ENCODE results near the gene AHSG. TPM values are rescaled to one million over a fixed set of nuclear protein-coding genes. Genes with fewer than 3 reads are reported as not detected.

AHSG gene
- total and polyA plus RNA-seq, 12 donors: 0.22 to 1.4 (median 0.77) TPM; not detected in 8

DNA sequence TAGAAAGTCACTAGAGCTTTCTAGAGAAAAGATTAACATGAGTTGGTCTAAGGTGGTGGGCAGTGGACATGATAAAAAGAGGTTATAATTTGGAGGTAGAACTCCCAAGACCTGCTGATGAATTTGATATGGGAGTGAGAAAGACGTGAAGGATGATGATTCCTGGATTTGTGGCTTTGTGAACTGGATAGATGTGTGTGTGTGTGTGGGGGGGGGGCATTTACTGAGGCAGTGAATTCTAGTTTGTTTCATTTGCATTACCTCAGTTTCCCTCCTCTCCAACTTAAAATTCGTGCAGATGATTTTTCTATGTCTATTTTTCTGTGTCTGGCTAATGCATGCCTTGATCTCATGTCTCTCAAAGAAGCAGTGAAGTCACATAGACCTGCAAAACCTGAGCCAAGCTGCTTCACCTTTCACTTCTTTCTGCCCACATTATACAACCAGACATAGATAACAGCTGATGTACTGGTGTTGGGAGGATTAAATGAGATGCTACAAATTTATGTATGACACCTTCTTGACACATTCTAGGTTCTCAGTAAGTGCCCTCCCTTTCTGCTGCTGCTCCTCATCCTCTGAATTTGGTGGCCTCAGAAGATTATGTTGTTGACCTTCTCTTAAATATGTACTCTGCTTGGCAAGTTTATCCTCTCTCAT, 9.9 kb downstream of the AHSG start:
- Histone ChIP-seq H3K27ac (no peak overlapping the region), H3K36me3 (replicated peaks in 1 of 2) (no peaks in the 10 kb centered on the region), H3K4me1 (replicated peaks in 1 of 2) (no peaks in the 10 kb centered on the region), H3K27me3 (no peaks in the 10 kb centered on the region), H3K4me3 (no peak overlapping the region), H3K9me3 (replicated peaks in 1 of 3) (no peaks in the 10 kb centered on the region)
- no peak for DNase-seq
- intact Hi-C loops (cut with DNase I): no loop called here
- TF ChIP-seq, protein P1, sequence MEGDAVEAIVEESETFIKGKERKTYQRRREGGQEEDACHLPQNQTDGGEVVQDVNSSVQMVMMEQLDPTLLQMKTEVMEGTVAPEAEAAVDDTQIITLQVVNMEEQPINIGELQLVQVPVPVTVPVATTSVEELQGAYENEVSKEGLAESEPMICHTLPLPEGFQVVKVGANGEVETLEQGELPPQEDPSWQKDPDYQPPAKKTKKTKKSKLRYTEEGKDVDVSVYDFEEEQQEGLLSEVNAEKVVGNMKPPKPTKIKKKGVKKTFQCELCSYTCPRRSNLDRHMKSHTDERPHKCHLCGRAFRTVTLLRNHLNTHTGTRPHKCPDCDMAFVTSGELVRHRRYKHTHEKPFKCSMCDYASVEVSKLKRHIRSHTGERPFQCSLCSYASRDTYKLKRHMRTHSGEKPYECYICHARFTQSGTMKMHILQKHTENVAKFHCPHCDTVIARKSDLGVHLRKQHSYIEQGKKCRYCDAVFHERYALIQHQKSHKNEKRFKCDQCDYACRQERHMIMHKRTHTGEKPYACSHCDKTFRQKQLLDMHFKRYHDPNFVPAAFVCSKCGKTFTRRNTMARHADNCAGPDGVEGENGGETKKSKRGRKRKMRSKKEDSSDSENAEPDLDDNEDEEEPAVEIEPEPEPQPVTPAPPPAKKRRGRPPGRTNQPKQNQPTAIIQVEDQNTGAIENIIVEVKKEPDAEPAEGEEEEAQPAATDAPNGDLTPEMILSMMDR (IDR thresholded peaks at IDR 0.05): no peak
- TF ChIP-seq POLR2A (IDR thresholded peaks at IDR 0.05): no peak
- 20 to 59% (median 50%) methylated on average over 2 of the region's 2 CpGs for WGBS, 4 donors

DNA sequence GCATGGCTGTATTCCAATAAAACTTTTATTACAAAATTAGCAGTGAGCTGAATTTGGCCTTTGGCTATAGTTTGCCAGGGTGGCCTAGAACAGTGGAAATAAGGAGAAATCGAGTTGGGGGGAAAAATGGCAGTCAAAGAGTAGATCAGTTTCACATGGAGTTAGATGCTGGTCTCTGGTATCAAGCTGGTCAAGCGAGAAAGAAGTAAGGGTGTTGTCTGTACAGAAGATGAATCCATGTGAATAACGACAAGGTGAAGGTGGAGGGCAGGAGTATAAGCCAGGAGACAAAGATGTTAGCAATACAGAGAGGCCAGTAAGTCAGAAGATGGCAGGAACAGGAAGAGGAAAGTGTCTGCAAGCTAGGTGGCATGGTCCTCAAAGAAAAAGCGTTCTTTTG, 11.7 kb downstream of the AHSG start:
- no peak for DNase-seq
- no peak for TF ChIP-seq POLR2A (IDR thresholded peaks at IDR 0.05)
- TF ChIP-seq, protein P1 (IDR thresholded peaks at IDR 0.05): no peak
- no peaks in the 10 kb centered on the region for H3K9me3 ChIP-seq (replicated peaks in 1 of 3)
- no peak overlapping the region for H3K27ac ChIP-seq
- H3K27me3 ChIP-seq: no peaks in the 10 kb centered on the region
- H3K36me3 ChIP-seq (replicated peaks in 1 of 2): no peaks in the 10 kb centered on the region
- intact Hi-C loops (cut with DNase I): no loop called here
- H3K4me1 ChIP-seq (replicated peaks in 1 of 2): no peaks in the 10 kb centered on the region
- WGBS, 4 donors: 66 to 73% (median 69%) methylated on average over 4 of the region's 4 CpGs
- H3K4me3 ChIP-seq: no peak overlapping the region

DNA sequence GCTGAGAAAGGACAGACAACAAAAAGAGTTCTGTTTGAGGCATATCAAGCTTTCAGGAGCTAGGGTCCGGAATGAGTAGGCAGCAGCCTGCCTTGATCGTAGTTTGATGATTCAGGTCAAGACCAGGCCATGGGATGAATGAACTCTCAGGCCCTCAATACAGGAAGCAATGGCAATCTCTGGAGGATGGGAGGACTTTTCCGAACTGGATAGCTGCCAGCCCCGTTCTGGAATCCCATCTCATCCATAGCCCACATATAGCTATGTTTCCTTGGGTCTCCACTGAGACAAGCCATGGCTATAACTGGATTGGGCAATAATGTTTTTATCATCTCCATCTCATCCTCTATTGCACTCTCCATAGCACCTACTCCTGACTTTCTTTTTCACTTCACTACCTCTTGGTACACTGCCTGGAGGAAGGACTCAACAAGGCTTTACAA, 12.8 kb downstream of the AHSG start:
- no peaks in the 10 kb centered on the region for H3K27me3 ChIP-seq
- TF ChIP-seq, protein P1 (IDR thresholded peaks at IDR 0.05): no peak
- no peak for TF ChIP-seq POLR2A (IDR thresholded peaks at IDR 0.05)
- no peaks in the 10 kb centered on the region for H3K4me1 ChIP-seq (replicated peaks in 1 of 2)
- H3K36me3 ChIP-seq (replicated peaks in 1 of 2): no peaks in the 10 kb centered on the region
- H3K4me3 ChIP-seq: no peak overlapping the region
- intact Hi-C loops (cut with DNase I): no loop called here
- 48 to 73% (median 62%) methylated on average over 4 of the region's 4 CpGs for WGBS, 4 donors
- no peaks in the 10 kb centered on the region for H3K9me3 ChIP-seq (replicated peaks in 1 of 3)
- no peak for DNase-seq
- no peak overlapping the region for H3K27ac ChIP-seq

DNA sequence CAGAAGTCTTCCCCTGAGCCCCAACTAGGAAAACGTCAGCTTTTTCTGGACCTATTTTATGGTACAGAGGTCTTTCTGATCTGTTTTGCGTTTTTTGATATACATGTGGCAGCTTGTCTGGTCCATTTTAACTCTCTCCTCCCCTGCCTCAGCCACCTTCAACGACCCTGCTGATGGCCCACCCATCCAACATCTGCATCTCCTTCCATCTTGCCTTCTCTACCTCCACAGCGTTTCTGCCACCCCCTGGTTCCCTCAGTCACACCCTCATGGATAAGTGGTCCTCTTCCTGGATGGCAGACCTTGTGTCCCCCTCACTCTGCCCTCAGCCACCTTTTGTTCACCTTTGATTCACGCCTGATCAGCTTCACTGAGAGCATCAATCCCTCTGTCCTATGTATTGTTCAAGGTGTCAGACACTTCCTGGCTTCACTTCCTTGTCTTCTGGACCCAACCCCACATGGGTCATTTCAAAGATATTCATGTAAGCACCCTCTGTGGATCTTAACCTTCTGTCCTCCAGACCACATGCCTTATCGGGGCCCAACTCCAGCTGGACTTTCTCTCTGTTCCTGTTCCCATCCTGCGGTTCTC, 13.5 kb downstream of the AHSG start:
- Histone ChIP-seq H3K4me1 (replicated peaks in 1 of 2) (no peaks in the 10 kb centered on the region), H3K27ac (no peak overlapping the region), H3K27me3 (no peaks in the 10 kb centered on the region), H3K4me3 (no peak overlapping the region), H3K36me3 (replicated peaks in 1 of 2) (no peaks in the 10 kb centered on the region), H3K9me3 (replicated peaks in 1 of 3) (no peaks in the 10 kb centered on the region)
- intact Hi-C loops (cut with DNase I): no loop called here
- no peak for TF ChIP-seq POLR2A (IDR thresholded peaks at IDR 0.05)
- TF ChIP-seq, protein P1 (IDR thresholded peaks at IDR 0.05): no peak
- WGBS, 4 donors: 54 to 59% (median 57%) methylated on average over 7 of the region's 7 CpGs
- DNase-seq: no peak

Data from adrenal gland (tissue), 12 donors.